OCI-M2 (cell line): ENCODE results near the gene ZBTB11.
"Not testable (repeated sequence)": the region's sequence is repeated elsewhere in the genome, so short reads cannot be mapped to it uniquely, and the experiment has no call there.

ENCODE experiments used
- DNase-seq: peaks from one replicate; lab custom pipeline; 2025; ENCODE audit not compliant: unreplicated experiment; lab: John Stamatoyannopoulos, UW

The ZBTB11 gene

GRCh38 chr3:101691685-101692671 is 15.0 kb upstream of the ZBTB11 start:
- not testable (repeated sequence) for DNase-seq

GRCh38 chr3:101690972-101691371 is 14.0 kb upstream of the ZBTB11 start:
- no peak for DNase-seq

- DNase-seq: no peak
Measured at GRCh38 chr3:101689286-101689685, 12.4 kb upstream of the ZBTB11 start.

- DNase-seq: no peak
Measured at GRCh38 chr3:101687142-101687931, 10.4 kb upstream of the ZBTB11 start.

GRCh38 chr3:101685870-101686307 is 9.0 kb upstream of the ZBTB11 start:
- no peak for DNase-seq

- DNase-seq: no peak
Measured at GRCh38 chr3:101685050-101685400, 8.1 kb upstream of the ZBTB11 start.

- DNase-seq: no peak
Measured at GRCh38 chr3:101680466-101680865, 3.5 kb upstream of the ZBTB11 start.

- not testable (repeated sequence) for DNase-seq
Measured at GRCh38 chr3:101678837-101679236, 1.9 kb upstream of the ZBTB11 start.

- DNase-seq: no peak
Measured at GRCh38 chr3:101677436-101678286, 729 bp upstream of the ZBTB11 start.

GRCh38 chr3:101676216-101676764 is 642 bp downstream of the ZBTB11 start:
- DNase-seq: no peak

- no peak for DNase-seq
Measured at GRCh38 chr3:101675709-101676215, 1.2 kb downstream of the ZBTB11 start.

- DNase-seq: no peak
Measured at GRCh38 chr3:101674518-101674917, 2.4 kb downstream of the ZBTB11 start.

- no peak for DNase-seq
Measured at GRCh38 chr3:101673953-101674352, 3.0 kb downstream of the ZBTB11 start.

GRCh38 chr3:101671014-101671413 is 5.9 kb downstream of the ZBTB11 start:
- DNase-seq: no peak

- no peak for DNase-seq
Measured at GRCh38 chr3:101667844-101668243, 9.1 kb downstream of the ZBTB11 start.

- DNase-seq: no peak
Measured at GRCh38 chr3:101667331-101667730, 9.6 kb downstream of the ZBTB11 start.

- DNase-seq: no peak
Measured at GRCh38 chr3:101665851-101666250, 11.1 kb downstream of the ZBTB11 start.

GRCh38 chr3:101665357-101665756 is 11.6 kb downstream of the ZBTB11 start:
- DNase-seq: no peak

GRCh38 chr3:101660714-101661113 is 16.2 kb downstream of the ZBTB11 start:
- no peak for DNase-seq

- no peak for DNase-seq
Measured at GRCh38 chr3:101656651-101657050, 20.3 kb downstream of the ZBTB11 start.
